Brain pericyte (primary cell): ENCODE data around the gene IMMT.
"Not testable (repeated sequence)": the region's sequence is repeated elsewhere in the genome, so short reads cannot be mapped to it uniquely, and the experiment has no call there.

Experiments used
- DNase-seq: peaks from one replicate; pipeline ENCODE4 v3.0.0-alpha.2; 2012; ENCODE audit warnings: low read depth, low spot score

The IMMT gene

DNA sequence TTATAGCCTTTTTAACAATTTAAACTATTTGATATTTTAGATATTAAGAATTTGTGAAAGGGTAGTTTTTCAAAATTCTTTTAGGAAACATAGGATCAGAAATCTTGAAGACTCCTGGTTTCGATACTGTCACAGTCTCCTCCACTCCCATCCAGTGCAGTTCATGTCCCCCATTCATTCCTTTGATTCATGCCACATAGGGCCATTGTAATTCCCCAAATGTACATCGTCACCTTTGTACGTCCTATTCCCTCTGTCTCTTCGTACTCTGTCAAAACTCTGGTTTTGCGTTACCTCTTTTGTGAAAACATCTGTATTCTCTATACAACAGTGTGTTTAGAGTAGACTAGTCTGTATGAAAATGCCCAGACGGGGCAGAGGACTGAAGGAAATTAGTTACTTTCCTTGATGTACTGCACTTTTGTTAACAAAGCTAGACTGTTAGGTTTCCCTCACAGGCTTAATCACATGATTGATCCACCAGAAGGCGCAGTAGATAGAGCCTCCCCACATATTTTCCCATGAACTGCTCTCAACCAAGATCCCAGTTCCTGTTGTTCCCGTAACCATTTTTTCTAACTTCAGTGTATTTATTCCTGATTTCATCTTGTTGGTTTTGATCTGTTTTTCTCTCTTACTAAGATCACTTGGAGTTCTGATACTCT is 6.5 kb upstream of the IMMT start:
- no peak for DNase-seq

DNA sequence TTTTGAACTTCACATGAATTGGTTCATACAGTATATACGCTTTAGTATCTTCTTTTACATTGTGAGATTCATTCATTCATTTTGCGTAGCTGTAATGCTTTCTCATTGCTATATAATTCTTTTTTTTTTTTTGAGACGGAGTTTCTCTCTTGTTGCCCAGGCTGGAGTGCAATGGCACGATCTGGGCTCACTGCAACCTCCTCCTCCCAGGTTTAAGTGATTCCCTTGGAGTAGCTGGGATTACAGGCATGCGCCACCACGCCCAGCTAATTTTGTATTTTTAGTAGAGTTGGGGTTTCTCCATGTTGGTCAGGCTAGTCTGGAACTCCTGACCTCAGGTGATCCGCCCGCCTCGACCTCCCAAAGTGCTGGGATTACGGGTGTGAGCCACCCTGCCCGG is 5.3 kb upstream of the IMMT start:
- not testable (repeated sequence) for DNase-seq

DNA sequence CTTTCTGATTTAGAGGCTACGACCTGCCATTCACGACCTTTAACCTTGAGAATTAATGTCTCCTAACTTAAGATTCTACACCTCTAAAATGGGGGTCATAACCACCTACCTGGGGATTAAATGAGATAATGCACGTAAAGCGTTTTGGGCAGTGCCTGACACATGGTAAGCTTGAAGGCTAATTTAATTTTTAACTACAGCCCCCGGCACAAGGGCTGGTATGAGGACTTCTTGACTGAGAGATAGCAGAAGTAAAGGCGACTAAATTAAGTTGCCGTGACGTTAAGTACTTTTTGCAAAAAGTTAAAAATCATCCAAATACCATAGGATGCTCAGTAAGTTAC is 4.5 kb upstream of the IMMT start:
- no peak for DNase-seq

DNA sequence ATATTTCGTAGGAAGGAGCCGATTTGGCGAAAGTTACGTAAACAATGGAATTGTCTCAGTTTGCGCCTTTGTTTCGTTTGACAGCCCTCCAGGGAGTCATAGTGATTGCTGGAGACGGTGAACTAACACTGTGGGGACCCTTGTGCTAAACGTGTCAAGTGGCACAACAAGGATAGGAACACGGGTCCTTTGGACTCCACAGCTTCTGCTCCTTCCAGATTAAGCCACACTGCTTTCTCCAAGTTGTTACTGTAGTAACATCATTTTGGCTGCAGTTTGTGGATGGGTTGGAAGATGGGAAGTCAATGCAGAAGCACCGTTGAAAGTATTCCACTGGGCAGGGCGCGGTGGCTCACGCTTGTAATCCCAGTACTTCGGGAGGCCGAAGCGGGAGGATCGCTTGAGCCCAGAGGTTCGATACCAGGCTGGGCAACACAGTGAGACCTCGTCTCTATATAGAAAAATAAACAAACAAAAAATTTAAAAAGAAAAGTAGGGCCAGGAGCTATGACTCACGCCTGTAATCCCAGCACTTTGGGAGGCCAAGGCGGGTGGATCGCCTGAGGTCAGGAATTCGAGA is 636 bp upstream of the IMMT start:
- DNase-seq: no peak

DNA sequence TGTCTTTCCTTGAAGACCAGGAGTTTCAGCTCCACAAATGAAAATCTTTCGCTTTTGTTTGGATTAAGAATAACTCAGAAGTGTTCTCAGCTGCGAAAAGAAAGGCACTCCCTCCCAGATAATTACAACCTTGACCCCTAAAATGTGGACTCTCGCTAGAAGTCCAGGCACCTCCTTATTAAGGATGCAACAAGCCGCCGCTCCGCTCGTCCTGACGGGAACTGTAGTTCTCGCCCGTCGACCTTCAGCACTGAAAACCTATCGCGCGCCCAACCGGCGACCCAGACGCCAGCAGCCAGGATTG is 559 bp downstream of the IMMT start:
- DNase-seq: no peak

DNA sequence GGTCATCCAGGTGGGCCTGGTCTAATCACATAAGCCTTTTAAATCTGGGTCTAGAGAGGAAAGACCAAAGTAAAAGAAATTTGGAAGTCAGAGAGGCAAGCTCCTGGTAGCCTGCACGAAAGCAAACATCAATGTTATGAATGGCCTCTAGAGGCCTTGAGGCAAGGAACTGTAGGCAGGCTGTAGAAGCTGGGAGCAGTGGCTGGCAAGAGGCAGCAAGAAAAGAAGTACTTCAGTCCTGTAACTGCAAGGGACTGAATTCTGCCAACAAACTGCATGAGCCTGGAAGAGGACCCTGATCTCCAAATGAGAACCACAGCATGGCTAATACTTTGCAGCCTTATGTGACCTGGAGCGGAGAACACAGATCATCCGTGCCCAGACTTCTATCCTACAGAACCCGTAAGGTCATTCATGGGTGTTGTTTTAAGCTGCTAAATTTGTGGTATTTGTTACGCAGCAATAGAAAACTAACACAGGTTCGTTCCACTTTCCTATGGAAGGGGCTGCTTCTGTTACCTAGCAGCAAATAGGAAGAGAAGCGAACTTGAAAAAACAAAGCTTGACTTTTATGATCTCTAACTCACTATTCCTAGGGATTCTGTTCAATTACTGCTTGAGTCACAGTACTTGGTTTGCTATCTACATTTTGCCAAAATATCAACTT is 1.2 kb downstream of the IMMT start:
- DNase-seq: no peak

DNA sequence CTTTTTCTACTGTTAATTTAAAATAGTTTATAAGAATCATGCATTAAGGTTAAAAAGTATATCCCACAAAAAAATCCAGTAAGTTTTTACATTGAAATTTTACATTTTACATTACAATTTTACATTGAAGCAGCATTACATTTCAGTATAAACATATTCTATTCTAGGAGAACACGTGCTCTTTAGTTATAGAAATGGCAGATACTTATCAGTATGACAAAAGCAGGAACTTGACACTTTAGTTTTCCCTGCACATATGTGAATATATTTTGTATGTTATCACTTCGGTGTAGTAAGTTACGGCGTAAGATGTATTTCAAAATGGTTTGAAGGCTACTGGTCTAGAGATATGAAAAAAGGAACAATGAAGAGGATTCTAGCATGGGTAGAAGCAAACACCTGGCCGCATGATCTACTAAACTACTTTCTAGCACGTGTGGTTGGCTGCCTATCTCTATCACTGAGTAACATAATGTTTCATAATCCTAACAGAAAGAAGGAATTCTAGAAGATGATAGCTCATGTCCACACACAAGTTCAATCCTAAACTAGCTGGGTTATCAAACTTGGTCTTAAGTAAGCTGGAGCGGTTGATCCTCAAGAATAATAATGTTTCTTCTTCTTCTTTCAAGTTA is 5.4 kb downstream of the IMMT start:
- DNase-seq: no peak

DNA sequence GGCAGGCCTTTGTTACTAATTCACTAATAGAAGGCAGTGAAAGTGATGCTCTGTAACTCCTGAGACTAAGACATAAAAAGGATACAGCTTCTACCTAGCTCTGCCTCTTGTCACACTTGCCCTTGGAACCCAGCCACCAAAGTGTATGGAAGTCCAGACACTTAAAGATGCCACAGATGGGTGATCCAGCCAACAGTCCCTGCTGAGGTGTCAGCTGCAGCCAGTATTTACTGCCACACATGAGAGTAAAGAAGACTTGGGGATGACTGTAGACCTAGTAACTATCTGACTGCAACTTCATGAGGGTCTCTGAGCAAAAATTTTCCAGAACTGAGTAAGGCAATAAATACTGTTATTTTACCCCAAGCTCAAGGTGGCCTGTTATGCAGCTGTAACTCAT is 8.8 kb downstream of the IMMT start:
- DNase-seq: no peak

DNA sequence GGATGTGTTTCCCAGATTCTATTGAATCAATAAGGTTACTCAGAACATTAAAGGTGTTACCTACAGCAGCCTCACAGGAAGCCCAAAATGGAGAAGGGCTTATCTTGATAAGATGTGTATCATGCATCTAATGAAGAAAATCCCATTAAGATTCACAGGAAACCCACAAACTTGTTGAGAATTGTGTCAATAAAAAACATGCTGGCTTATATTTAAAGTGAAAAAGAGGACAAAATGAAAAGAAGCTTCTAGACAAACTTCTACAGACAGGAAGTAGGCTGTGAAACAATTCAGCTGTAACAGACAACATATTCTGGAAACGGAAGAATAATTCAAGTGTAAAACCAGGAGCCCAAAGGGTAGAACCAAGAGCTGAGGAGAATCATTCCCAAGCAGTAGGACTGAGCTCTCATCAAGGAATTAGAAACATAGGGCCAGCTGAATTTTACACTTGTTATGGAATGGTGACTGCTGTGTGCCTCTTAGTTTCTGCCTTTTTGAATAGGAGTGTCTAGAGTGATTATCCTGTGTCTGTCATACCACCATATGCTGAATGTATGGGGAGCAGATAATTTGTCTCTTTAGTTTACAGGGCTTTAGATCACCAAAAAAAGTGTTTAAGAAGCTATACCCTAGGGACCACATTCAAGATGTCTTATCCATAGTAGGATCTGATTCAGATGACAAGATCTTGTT is 9.6 kb downstream of the IMMT start:
- no peak for DNase-seq

DNA sequence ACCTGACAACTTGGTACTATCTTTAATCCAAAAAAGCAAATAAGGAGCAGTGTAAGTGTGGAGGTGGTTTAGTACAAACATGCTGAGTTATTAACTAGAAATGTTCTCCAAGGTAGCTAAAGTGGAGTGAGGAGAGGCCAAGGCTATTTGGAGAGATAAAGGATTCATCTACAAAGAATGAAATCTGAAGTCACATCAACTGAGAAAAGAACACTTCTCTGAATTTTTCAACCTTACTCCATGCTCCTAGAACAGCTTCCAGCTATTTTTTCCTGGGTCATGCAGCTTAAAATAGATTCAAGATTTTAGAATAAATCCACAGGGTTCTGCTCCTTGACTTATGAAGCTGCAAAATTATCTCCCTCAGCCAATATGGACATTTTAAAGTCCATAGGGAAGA is 18.7 kb downstream of the IMMT start:
- no peak for DNase-seq

DNA sequence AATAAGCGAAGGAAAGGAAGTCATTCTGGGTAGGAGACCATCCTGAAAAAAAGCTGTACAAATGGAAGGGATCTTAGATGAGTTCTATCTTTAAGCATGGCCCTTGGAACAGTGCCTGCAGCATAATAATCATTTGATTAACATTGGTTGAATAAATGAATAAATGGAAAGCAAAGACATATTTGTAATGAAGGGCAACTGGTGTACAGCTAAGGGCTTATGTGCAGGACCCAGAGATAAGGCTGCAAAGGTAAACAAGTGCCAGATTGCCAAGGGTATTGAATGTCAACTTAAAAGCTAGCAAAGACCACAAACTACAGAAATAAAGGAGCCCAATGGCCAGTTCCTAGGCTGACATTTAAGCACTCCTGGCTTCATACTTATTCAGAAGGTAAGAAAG is 19.4 kb downstream of the IMMT start:
- DNase-seq: no peak

DNA sequence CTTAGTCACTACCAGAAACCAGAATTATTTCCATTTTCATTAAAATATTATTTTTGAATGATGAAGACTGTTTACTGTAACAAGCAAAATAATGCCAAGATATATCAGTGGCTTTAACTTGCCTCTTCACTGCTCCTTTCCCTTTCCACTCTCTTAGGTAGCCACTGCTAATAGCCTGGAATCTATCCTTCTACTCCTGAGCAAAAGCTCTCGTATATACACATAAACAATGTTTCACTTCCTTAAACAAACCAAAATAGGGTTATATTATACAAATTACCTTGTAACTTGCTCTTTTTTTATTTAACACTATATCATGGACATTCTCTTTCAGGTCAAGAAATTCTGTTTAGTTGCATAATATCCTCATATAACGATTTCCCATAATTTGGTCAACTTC is 20.8 kb downstream of the IMMT start:
- no peak for DNase-seq

DNA sequence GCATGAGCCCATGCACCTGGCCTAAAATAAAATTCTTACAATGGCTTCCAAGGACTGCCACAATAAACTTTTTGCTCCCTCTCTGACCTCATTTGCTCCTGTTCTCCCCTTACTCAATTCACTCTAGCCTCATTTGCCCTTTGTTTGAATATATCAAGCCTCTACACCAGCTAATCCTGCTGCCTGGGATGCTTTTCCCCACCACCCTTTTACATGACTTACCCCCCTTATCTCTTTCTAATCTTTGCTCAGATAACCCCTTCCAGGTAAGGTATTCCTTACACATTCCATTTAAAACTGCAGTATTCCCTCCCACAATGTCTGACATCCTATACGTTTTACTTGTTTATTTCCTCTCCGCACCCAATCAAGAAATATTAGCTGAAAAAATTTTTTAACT is 22.7 kb downstream of the IMMT start:
- no peak for DNase-seq

DNA sequence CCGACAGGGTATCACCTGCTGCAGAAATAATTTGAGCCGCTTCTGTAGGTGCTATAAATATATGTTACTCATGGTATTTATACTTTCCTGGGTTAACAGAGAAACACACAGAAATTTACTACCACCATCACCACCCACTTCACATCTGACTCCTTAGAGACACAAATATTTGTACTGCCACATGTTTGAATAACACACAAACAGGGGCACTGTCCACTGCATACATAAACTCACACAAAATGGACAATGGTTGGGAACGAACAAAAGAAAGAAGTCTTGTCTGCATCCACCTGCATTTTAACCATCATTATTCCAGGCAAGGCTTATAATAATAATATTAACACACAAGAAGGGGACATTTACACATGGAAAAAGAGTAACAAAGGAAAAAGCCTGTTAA is 24.0 kb downstream of the IMMT start:
- DNase-seq: no peak

DNA sequence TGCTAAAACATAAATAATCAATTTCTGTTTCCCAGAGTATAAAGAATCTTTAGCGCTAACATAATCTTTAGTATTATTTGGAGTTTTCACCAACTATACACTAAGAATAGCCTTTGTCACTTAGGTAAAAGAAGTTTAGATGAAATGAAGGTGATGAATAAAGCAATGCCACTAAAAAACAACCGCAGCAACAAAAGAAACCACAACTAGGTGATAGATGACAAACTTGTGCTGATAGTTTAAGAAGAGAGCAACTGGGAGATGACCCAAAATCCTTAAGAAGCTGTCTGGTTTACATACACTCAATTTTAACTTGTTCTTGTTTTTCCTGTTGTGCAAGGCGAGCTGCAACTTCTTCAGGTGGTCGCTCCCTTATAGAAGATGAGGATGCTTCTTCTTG is 24.8 kb downstream of the IMMT start:
- DNase-seq: no peak

DNA sequence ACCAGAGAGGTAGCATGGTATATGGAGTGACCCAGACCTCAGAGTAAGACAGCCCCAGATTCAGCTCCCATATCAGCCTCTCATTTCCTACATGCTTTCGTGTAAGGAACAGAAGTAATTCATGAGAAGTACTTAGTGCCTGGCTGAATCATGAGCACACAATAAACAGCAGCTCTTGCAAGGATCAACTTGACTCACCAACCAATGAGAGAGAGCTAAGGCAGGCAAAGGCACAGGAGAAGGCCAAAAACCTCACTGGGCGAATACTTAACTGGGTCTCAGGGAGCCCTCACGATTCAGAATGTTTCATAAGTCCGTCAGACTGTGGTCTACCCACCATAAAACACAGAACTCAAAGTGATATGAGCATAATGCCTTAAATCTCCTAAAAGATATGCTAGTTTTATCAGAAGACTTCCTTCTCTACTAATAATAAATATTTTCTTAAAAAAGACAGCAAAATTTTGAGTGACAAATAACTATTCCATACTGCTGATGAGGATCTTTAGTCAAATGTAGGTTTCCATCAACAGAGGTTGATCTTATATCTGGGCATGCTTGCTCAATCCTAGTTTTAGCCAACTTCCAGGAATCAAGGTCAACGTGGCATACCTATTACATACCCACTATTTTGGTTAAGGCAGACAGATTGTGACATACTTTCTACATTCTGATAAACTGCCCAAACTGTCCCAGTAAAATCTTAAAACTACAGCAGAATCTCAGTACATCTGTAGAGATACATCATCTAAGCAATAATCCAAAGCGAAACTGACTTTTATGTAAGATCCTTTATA is 34.9 kb downstream of the IMMT start:
- DNase-seq: no peak

DNA sequence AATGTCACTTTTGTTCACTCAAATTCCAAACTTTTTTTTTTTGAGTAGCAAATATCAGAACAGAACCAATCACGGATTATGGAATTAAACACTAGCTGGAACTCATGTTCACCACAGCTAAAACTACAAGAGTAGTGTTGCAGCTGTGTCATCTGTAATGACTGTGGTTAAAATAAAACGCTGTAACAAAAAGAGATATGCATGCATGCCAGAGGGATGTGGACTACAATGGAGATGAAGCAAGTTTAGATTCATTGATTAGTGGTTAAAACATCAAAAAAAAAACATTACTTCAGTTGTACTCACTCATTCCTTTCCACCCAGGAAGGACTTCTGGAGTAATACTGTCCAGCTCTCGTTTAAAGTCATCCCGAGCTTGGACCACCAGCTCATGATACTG is 37.0 kb downstream of the IMMT start:
- DNase-seq: no peak

DNA sequence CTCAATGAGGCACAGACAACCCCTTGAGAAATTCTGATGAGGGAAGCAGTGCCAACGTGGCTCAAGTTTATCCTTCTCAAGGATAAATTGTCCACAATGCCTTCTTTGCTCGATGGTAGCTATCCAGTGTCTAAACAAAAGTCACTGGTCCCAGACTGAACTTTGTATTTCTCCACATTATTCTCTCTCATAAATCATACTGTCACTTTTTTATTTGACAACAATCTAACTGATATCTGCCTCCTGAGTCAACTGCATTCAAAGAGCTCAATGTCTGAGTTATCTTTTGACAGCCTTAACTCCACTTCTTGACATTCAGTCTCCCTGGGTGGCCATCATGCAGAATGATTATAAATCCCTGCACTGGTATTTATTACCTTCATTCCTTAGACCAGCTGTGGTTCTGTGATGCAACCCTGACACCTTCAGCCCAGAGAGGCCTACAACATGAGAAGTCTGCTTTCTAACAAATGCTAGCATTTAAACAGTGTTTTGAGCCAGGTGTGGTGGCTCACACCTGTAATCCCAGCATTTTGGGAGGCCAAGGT is 38.2 kb downstream of the IMMT start:
- DNase-seq: no peak

DNA sequence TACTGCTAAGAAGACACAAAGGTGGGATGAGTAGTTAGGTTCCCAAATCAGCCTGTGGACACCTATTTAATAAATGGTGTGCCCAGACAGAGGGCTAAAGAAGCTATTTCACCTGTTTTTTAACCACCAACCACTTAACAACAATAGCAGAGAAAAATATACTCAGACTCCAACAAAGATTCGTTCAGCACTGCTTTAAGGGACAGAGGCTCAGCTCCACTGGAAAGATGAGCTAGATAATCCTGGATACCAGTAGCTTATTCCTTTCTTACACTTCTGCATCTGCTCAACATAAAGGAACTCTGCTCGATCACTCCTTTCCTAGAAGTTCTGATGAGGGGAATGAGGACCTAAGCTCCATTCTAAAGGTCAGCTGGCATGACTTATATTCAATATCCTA is 44.8 kb downstream of the IMMT start:
- DNase-seq: no peak

DNA sequence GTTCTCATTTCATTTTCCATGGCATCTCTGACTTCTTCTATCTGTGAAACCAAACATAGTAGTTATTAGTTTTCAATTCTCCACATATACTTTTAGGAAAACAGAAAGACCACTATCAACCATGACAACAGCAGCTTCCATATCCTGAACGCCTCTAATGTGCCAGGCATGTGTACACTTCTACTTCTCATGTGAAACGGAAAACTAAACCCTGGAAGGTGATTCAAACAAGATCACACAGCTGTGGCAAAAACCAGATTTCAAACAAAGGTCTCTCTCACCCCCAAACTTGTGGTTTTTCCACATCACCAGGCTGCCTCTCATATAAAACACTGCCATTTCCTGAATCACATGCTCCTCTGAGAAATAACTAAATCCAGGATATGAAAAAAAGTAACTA is 47.5 kb downstream of the IMMT start:
- DNase-seq: no peak

DNA sequence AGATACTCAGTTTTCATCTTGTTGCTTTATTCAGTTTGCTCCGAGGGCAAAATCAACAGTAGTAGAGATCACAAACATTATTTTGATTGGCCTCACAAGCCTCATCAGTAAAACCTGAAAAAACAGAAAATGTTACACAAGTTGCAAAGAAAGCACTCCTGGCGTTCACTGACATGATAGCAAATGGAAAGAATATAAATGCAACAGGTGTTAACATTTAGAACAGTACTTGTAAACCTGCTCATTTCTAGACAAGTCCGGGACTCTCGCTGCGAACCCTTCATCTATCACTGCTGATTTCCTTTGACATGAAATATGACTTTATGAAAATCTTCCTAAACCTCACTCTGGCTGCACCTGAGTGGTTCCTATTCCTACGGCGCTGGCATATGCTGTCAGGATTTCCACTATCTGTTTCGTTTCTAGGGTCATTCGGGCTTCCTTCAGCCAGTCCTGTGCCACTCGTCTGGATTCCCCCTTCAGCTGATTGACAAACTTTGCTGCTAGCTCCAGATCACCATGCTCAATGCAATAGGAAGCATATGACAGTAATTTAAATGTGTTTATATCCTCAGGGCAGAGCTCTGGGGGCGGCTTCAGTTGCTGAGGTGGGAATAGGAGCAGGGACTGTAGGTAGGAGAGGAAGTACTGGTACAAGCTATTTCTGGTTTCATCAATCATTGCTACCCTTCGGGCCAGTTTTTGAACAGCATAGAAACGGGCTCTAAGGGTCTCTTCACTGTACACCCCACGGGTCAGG is 51.2 kb downstream of the IMMT start:
- DNase-seq: no peak
